OCI-LY3 (cell line): ENCODE data around the gene INTS1.

Experiments used
- H2AFZ ChIP-seq: fragments of 200-600, 300-600 bp; shearing (Covaris generic); 2 replicates; pipeline ENCODE4 v1.6.0; 2014; ENCODE audit warnings: antibody characterized with exemption, low read depth, low read length
- H3K27ac ChIP-seq: fragments of 200-600, 300-600 bp; sonication (generic); 2 replicates; pipeline ENCODE4 v1.5.1; 2014; ENCODE audit warnings: mild to moderate bottlenecking, low read length, moderate library complexity, mixed read lengths
- H3K27me3 ChIP-seq: fragments of 200-600, 300-600 bp; sonication (generic); 2 replicates; pipeline ENCODE4 v1.6.1; 2014; ENCODE audit warnings: low read depth, low read length, mixed read lengths
- H3K36me3 ChIP-seq: fragments of 200-600, 300-600 bp; sonication (generic); replicated peaks from 2 replicates; pipeline ENCODE3; 2014; ENCODE audit warnings: low read depth, low read length, mixed read lengths
- H3K4me1 ChIP-seq: fragments of 300-600, 200-600 bp; sonication (generic); 2 replicates; pipeline ENCODE4 v1.6.1; 2014; ENCODE audit warnings: low read length, mixed read lengths
- H3K4me2 ChIP-seq: fragments of 200-600, 300-600 bp; sonication (generic); 2 replicates; pipeline ENCODE4 v1.6.1; 2014; ENCODE audit warnings: low read length, mixed read lengths
- H3K4me3 ChIP-seq: fragments of 300-600, 200-600 bp; sonication (generic); 2 replicates; pipeline ENCODE4 v1.5.1; 2014; ENCODE audit warnings: antibody characterized with exemption, mild to moderate bottlenecking, low read length, moderate library complexity
- H3K79me2 ChIP-seq: fragments of 300-600, 200-600 bp; shearing (Covaris generic); 2 replicates; pipeline ENCODE4 v1.6.1; 2014; ENCODE audit warnings: mild to moderate bottlenecking, low read length, mixed read lengths
- H3K9ac ChIP-seq: fragments of 300-600, 200-600 bp; shearing (Covaris generic); 2 replicates; pipeline ENCODE4 v1.6.0; 2014; ENCODE audit warnings: mild to moderate bottlenecking, low read length, moderate library complexity
- H3K9me3 ChIP-seq: fragments of 200-600, 300-600 bp; shearing (Covaris generic); 2 replicates; pipeline ENCODE4 v1.6.1; 2014; ENCODE audit warnings: low read length, mixed read lengths; ENCODE audit not compliant: insufficient read depth
- H4K20me1 ChIP-seq: fragments of 200-600, 300-600 bp; sonication (generic); 2 replicates; pipeline ENCODE4 v1.6.1; 2016; ENCODE audit warnings: low read length, mixed read lengths; ENCODE audit not compliant: insufficient read depth
- EZH2phosphoT487 ChIP-seq: fragments of 200-600 bp; shearing (Covaris generic); IDR thresholded peaks from 2 replicates; pipeline ENCODE4 v1.6.1; 2018; ENCODE audit warnings: antibody characterized with exemption, mixed run types, low read depth
- TF ChIP-seq, protein P1 (sequence below): fragments of 200-600, 300-600 bp; sonication (generic); IDR thresholded peaks from 2 replicates; pipeline ENCODE4 v1.5.1; 2014; ENCODE audit warnings: antibody characterized with exemption, low read length, low read depth

The INTS1 gene

DNA sequence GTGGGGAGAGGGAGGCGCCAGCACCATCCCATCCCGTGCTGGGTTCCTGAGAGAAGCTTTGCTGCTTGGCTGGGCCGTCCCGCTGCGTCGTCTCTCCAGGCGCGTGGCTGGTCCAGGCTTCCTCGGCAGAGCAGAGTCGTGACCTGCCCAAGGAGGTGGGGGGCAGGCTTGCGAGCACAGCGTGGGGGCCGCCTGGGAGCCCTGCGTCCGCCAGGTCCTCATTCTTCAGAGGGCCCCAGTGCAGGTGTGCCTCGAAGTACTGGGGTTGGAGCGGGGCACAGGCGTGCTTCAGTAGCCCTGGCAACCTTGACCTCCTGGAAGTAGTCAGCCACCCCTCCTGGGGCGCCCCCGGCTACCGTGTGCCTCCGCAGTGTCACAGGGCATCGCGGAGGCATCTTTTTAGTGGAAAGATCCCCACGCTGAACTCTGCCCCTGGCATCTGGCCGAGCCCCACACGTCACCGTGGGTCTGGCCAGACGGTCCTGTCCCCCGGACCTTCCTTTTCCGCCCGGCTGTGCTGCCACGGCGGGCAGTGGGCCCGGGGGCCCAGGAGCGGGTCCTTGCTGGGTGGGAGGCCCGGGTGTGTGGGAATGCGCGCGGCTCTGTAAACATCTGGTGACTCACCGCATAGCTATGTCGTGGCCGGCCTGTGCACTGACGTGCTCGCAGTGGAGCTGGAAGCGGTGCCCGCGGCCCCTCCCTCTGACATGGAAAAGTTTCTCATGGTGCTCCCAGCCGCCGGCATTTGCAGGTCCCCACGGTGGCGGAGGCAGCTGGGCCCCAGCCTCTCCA, 32.8 kb upstream of the INTS1 start:
- peaks cover 22% of the 10 kb centered on the region for H3K4me1 ChIP-seq
- no peak overlapping the region for H3K9ac ChIP-seq
- H3K27ac ChIP-seq, result no peak overlapping the region
- no peaks in the 10 kb centered on the region for H3K36me3 ChIP-seq
- H2AFZ ChIP-seq, result no peak overlapping the region
- H4K20me1 ChIP-seq, result peaks cover 61% of the 10 kb centered on the region
- peaks cover 73% of the 10 kb centered on the region for H3K79me2 ChIP-seq
- H3K27me3 ChIP-seq, result no peaks in the 10 kb centered on the region
- no peaks in the 10 kb centered on the region for H3K9me3 ChIP-seq
- H3K4me2 ChIP-seq, result no peak overlapping the region
- H3K4me3 ChIP-seq, result no peak overlapping the region
- TF ChIP-seq EZH2phosphoT487, result no peak
- TF ChIP-seq, protein P1, sequence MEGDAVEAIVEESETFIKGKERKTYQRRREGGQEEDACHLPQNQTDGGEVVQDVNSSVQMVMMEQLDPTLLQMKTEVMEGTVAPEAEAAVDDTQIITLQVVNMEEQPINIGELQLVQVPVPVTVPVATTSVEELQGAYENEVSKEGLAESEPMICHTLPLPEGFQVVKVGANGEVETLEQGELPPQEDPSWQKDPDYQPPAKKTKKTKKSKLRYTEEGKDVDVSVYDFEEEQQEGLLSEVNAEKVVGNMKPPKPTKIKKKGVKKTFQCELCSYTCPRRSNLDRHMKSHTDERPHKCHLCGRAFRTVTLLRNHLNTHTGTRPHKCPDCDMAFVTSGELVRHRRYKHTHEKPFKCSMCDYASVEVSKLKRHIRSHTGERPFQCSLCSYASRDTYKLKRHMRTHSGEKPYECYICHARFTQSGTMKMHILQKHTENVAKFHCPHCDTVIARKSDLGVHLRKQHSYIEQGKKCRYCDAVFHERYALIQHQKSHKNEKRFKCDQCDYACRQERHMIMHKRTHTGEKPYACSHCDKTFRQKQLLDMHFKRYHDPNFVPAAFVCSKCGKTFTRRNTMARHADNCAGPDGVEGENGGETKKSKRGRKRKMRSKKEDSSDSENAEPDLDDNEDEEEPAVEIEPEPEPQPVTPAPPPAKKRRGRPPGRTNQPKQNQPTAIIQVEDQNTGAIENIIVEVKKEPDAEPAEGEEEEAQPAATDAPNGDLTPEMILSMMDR, result no peak

DNA sequence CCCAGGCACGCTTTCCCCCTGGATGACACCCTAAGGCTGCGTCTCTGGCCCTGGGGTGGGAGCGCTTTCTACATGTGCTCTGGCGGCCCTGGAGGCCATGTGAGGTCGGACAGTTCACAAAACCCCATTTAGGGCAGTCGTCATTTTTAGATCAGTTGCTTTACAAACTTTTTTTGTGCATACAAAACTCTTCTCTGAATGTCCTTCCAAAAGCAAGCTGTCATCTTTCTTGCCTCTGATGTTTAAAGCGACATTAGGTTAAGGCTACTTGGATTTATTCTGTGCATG, 32.2 kb upstream of the INTS1 start:
- Histone ChIP-seq H3K9ac (no peak overlapping the region), H3K9me3 (no peaks in the 10 kb centered on the region), H4K20me1 (peaks cover 66% of the 10 kb centered on the region), H3K4me3 (no peak overlapping the region), H3K27ac (no peak overlapping the region), H3K4me2 (no peak overlapping the region), H3K27me3 (no peaks in the 10 kb centered on the region), H2AFZ (no peak overlapping the region), H3K4me1 (peaks cover 22% of the 10 kb centered on the region), H3K79me2 (peaks cover 78% of the 10 kb centered on the region), H3K36me3 (no peaks in the 10 kb centered on the region)
- TF ChIP-seq, protein P1, result no peak
- no peak for TF ChIP-seq EZH2phosphoT487

- TF ChIP-seq EZH2phosphoT487, result no peak
- TF ChIP-seq, protein P1, result no peak
- H3K27ac ChIP-seq, result no peak overlapping the region
- no peak overlapping the region for H3K4me3 ChIP-seq
- no peaks in the 10 kb centered on the region for H3K36me3 ChIP-seq
- H3K9me3 ChIP-seq, result no peaks in the 10 kb centered on the region
- no peaks in the 10 kb centered on the region for H3K27me3 ChIP-seq
- no peak overlapping the region for H2AFZ ChIP-seq
- H4K20me1 ChIP-seq, result peaks cover 66% of the 10 kb centered on the region
- peaks cover 22% of the 10 kb centered on the region for H3K4me1 ChIP-seq
- no peak overlapping the region for H3K4me2 ChIP-seq
- peaks cover 83% of the 10 kb centered on the region for H3K79me2 ChIP-seq
- H3K9ac ChIP-seq, result no peak overlapping the region
Measured at GRCh38 chr7:1535701-1536454, 31.7 kb upstream of the INTS1 start.

DNA sequence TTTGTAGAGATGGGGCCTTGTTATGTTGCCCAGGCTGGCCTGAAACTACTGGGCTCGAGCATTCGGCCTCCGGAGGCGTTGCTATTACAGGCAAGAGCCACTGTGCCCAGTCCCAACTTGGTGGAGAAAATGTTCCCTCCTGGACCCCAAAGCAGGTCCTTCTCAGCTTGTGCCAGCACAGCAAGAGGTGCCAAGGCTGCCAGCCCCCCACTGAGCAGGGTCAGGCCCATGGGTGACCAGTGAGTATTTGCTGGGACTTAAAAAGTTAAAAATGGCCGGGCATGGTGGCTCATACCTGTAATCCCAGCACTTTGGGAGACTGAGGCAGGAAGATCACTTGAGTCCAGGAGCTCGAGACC, 30.9 kb upstream of the INTS1 start:
- no peaks in the 10 kb centered on the region for H3K9me3 ChIP-seq
- H3K9ac ChIP-seq, result no peak overlapping the region
- H3K4me3 ChIP-seq, result no peak overlapping the region
- no peak overlapping the region for H2AFZ ChIP-seq
- no peaks in the 10 kb centered on the region for H3K36me3 ChIP-seq
- H3K4me2 ChIP-seq, result no peak overlapping the region
- H4K20me1 ChIP-seq, result peaks cover 66% of the 10 kb centered on the region
- no peaks in the 10 kb centered on the region for H3K27me3 ChIP-seq
- peaks cover 86% of the 10 kb centered on the region for H3K79me2 ChIP-seq
- peaks cover 22% of the 10 kb centered on the region for H3K4me1 ChIP-seq
- TF ChIP-seq, protein P1, result no peak
- no peak overlapping the region for H3K27ac ChIP-seq
